Cerebellar cortex (tissue), 1 donor: ENCODE measurements around the gene RPL9.
"Not testable (repeated sequence)": the region's sequence is repeated elsewhere in the genome, so short reads cannot be mapped to it uniquely, and the experiment has no call there.

Experiments
- DNase-seq: peaks from one replicate; pipeline ENCODE4 v3.0.0-alpha.2; 2015; ENCODE audit warnings: low spot score

Gene RPL9

DNA sequence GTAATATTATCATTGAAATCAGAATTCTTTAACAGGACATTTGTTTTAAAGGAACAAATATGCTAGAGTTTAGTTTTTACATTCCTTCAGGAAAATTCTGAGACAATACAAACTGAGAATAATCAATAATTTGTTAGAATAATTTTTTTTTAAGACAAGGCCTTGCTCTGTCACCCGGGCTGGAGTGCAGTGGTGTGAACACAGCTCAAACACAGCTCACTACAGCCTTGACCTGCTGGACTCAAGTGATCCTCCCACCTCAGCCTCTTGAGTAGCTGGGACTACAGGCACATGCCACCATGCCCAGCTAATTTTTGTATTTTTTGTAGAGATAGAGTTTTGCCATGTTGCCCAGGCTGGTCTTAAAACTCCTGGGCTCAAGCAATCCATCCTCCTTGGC, 33.4 kb downstream of the RPL9 start:
- DNase-seq, result not testable (repeated sequence)

- no peak for DNase-seq
Measured at GRCh38 chr4:39422247-39422646, 36.5 kb downstream of the RPL9 start.

GRCh38 chr4:39415678-39416283, 42.9 kb downstream of the RPL9 start:
- DNase-seq, result no peak

DNA sequence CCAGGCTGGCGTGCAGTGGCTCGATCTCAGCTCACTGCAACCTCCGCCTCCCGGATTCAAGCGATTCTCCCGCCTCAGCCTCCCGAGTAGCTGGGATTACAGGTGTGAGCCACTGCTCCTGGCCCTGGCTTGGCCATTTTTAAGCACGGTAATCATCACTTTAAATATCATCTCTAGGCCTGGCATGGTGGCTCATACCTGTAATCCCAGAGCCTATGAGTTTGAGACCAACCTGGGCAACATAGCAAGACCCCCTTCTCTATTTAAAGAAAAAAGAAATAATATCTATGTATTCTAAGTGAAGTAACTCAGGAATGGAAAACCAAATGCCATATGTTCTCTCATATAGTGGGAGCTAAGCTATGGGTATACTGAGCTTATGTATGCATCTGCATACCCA, 47.2 kb downstream of the RPL9 start:
- DNase-seq, result not testable (repeated sequence)

DNA sequence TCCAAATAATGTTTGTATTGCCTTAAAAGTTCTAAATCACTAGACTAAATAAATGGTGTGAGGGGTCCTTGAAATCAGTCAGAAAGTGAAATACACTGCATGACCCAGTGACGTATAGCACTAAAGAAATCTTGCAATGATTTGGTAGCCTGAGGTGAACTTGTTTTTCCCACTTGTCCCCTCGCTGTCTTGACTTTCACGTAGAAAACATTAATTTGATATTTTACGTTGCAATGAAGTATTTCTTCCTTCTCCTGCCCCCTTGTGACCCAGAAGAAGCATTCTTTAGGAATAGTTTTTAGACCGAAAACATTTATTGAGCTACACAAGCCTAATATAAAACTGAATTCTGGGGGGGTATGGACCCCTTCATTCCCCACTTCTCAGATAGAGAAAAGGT, 48.3 kb downstream of the RPL9 start:
- DNase-seq, result no peak

DNA sequence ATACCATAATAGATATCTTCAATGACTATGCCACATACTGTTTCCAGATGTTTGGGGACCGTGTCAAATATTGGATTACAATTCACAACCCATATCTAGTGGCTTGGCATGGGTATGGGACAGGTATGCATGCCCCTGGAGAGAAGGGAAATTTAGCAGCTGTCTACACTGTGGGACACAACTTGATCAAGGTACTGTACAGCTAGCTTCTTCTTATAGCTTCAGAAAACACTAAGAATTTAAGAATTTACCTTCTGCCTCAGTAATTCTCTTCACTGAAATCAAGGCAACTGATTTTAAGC, 51.2 kb downstream of the RPL9 start:
- no peak for DNase-seq

GRCh38 chr4:39406763-39407583, 51.7 kb downstream of the RPL9 start, which contains the start of gene KLB:
Gene KLB, plus strand, starts transcription at chr4:39406930. Its CDS starts 20 bp downstream, at chr4:39406950.
- no peak for DNase-seq
